Fibroblast of lung (primary cell): ENCODE results near the gene ACCS. TPM values are rescaled to one million over a fixed set of nuclear protein-coding genes. Genes with fewer than 3 reads are reported as not detected.

Experiments used
- DNase-seq, 2 donors: peaks; one replicate each; pipeline versions ENCODE4 v3.0.0 to v3.0.0-alpha.2; 2010; ENCODE audit warnings: low read depth in 2 of 2
- H2AFZ ChIP-seq: 2 replicates; pipeline ENCODE4 v1.5.1; 2012; ENCODE audit warnings: low read length, control low read depth, inconsistent platforms
- H3K27ac ChIP-seq: 2 replicates; pipeline ENCODE4 v1.5.1; 2011; ENCODE audit warnings: low read length, control low read depth; ENCODE audit not compliant: insufficient read depth
- H3K27me3 ChIP-seq: 2 replicates; pipeline ENCODE4 v1.5.1; 2011; ENCODE audit warnings: mild to moderate bottlenecking, low read length; ENCODE audit not compliant: control insufficient read depth, insufficient read depth
- H3K36me3 ChIP-seq: 2 replicates; pipeline ENCODE4 v1.5.1; 2011; ENCODE audit warnings: low read length; ENCODE audit not compliant: control insufficient read depth, insufficient read depth
- H3K4me1 ChIP-seq: 2 replicates; pipeline ENCODE4 v1.5.1; 2011; ENCODE audit warnings: low read length; ENCODE audit not compliant: control insufficient read depth, insufficient read depth; ENCODE audit errors: extremely low read depth
- H3K4me2 ChIP-seq: 2 replicates; pipeline ENCODE4 v1.5.1; 2011; ENCODE audit warnings: low read length, control low read depth; ENCODE audit not compliant: insufficient read depth; ENCODE audit errors: extremely low read depth
- H3K4me3 ChIP-seq, 4 experiments: fragments of 200-600 bp in 1 of 4; sonication (generic) in 1 of 4; replicated peaks in 1 of 4; 2 replicates each; pipeline ENCODE4 v1.5.1; 2011 to 2016; ENCODE audit warnings: low read length in 4 of 4, low read depth in 3 of 4, mild to moderate bottlenecking in 3 of 4, control low read depth in 2 of 4, inconsistent platforms in 1 of 4, mixed read lengths in 1 of 4; ENCODE audit not compliant: insufficient read depth in 1 of 4; ENCODE audit errors: control extremely low read depth in 1 of 4
- H3K79me2 ChIP-seq: 2 replicates; pipeline ENCODE4 v1.5.1; 2012; ENCODE audit warnings: mild to moderate bottlenecking, low read length, inconsistent platforms; ENCODE audit not compliant: control insufficient read depth, insufficient read depth
- H3K9ac ChIP-seq: 2 replicates; pipeline ENCODE4 v1.5.1; 2011; ENCODE audit warnings: mild to moderate bottlenecking, low read length, control low read depth; ENCODE audit not compliant: insufficient read depth
- H3K9me3 ChIP-seq: 2 replicates; pipeline ENCODE4 v1.5.1; 2012; ENCODE audit warnings: low read depth, low read length; ENCODE audit not compliant: control insufficient read depth, insufficient read depth
- H4K20me1 ChIP-seq: 2 replicates; pipeline ENCODE4 v1.5.1; 2011; ENCODE audit warnings: low read length; ENCODE audit not compliant: control insufficient read depth, insufficient read depth; ENCODE audit errors: extremely low read depth
- EZH2 ChIP-seq: IDR thresholded peaks from 2 replicates; pipeline ENCODE4 v1.5.1; 2012; ENCODE audit warnings: low read length, control low read depth, mild to moderate bottlenecking; ENCODE audit errors: missing control alignments
- polyA plus RNA-seq, 2 donors: library from polyadenylated mRNA; depleted of rRNA in 1 of 2; stranded (reverse) in 1 of 2; unstranded in 1 of 2; fragments of >200 nt; gene quantifications; 2 replicates each; pipeline ENCODE4 v1.2.1, GENCODE V29; 2011 to 2012; ENCODE audit warnings: missing spikeins in 1 of 2
- total RNA-seq: library from RNA; depleted of rRNA; stranded (reverse); fragments of >200 nt; gene quantifications from 2 replicates; pipeline ENCODE4 v1.2.1, GENCODE V29; 2014
- TF ChIP-seq, protein P1 (sequence below), 2 donors: IDR thresholded peaks in 1 of 2; conservative IDR thresholded peaks in 1 of 2; 1 replicate in 1 of 2; 2 replicates in 1 of 2; pipeline ENCODE4 v1.5.1; 2011 to 2012; ENCODE audit warnings: low read length in 2 of 2, control low read depth in 1 of 2, inconsistent platforms in 1 of 2, low read depth in 1 of 2, mild to moderate bottlenecking in 1 of 2

ACCS gene
- total and polyA plus RNA-seq, 2 donors (not counting 1 experiment from before 2014, with no cell fraction given) = 13.7 to 14.2 TPM

DNA sequence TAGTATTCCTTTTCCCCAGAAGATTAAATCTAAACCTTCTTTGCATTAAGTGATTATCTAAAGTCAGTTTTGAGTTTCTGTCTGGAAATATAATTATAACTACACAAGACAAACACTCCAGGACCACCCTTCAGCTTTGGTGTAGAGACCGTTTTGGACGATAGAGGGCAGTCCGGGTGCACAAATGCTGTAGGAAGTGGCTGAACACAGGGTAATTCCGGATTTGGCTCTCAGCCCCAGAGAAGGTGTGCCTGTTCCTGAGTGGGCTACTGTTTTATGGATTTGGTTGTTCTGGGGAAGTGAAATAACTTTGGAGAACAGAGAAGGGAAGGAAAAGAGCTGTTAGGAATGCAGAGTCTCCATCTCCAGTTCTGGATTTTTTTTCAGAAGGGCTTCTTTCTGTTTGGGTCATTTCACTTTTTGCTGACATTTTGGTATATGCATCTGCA, 44.2 kb downstream of the ACCS start:
- no peaks in the 10 kb centered on the region for H3K79me2 ChIP-seq
- H3K9me3 ChIP-seq = no peaks in the 10 kb centered on the region
- no peak overlapping the region for H3K27ac ChIP-seq
- H3K36me3 ChIP-seq = peaks cover 2% of the 10 kb centered on the region
- H3K4me3 ChIP-seq = no peak overlapping the region
- H3K4me1 ChIP-seq = no peaks in the 10 kb centered on the region
- TF ChIP-seq EZH2 = no peak
- TF ChIP-seq, protein P1, sequence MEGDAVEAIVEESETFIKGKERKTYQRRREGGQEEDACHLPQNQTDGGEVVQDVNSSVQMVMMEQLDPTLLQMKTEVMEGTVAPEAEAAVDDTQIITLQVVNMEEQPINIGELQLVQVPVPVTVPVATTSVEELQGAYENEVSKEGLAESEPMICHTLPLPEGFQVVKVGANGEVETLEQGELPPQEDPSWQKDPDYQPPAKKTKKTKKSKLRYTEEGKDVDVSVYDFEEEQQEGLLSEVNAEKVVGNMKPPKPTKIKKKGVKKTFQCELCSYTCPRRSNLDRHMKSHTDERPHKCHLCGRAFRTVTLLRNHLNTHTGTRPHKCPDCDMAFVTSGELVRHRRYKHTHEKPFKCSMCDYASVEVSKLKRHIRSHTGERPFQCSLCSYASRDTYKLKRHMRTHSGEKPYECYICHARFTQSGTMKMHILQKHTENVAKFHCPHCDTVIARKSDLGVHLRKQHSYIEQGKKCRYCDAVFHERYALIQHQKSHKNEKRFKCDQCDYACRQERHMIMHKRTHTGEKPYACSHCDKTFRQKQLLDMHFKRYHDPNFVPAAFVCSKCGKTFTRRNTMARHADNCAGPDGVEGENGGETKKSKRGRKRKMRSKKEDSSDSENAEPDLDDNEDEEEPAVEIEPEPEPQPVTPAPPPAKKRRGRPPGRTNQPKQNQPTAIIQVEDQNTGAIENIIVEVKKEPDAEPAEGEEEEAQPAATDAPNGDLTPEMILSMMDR (conservative IDR thresholded peaks at IDR 0.05 in 1 of 2, IDR thresholded peaks at IDR 0.05 in 1 of 2; ENCODE audit: low read depth in 1 of 2, low read length in 2 of 2) = peak; percentile 72 to 91
- H2AFZ ChIP-seq = no peak overlapping the region
- H3K9ac ChIP-seq = no peak overlapping the region
- no peaks in the 10 kb centered on the region for H3K27me3 ChIP-seq
- no peak overlapping the region for H3K4me2 ChIP-seq
- peak; percentile 30 to 47 for DNase-seq
- no peaks in the 10 kb centered on the region for H4K20me1 ChIP-seq

DNA sequence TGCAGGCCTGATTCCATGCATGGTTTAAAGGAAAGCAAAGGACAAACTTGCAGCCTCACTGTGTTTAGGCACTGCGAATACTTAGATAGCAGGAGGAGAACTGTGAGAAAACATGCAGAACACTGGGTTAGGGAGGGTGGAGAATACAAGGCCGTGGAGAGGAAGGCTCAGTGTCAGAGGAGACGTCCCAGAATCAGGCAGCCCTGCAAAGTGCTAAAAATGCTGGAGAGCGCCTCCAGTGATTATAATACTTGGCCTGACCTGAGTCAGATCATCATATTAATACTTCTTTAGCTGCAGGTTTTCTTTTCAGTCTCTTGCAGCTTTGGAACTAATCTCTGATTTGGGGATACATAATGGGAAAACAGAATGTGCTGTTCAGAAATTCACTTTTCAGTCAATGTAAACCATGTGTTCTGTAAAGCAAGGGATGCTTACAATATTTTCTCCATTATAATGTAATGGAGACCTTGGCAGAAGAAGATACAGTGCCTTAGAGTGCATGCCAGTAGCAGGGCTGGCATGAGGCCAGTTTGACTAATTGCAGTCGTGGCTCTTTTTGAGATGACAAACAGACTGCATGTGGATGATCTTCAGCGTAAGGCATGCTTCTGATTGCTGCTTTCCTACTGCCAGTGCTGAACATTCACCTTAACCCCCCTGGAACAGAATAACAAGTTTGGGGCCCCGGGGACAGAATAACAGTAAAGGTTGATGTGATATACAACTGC, 46.2 kb downstream of the ACCS start:
- no peak overlapping the region for H3K9ac ChIP-seq
- H2AFZ ChIP-seq = no peak overlapping the region
- H3K79me2 ChIP-seq = no peaks in the 10 kb centered on the region
- no peak overlapping the region for H3K4me2 ChIP-seq
- H3K9me3 ChIP-seq = no peaks in the 10 kb centered on the region
- no peak overlapping the region for H3K27ac ChIP-seq
- H3K4me3 ChIP-seq = no peak overlapping the region
- H3K36me3 ChIP-seq = peaks cover 2% of the 10 kb centered on the region
- DNase-seq = peak; percentile 58 to 70
- H3K27me3 ChIP-seq = no peaks in the 10 kb centered on the region
- TF ChIP-seq, protein P1 (conservative IDR thresholded peaks at IDR 0.05 in 1 of 2, IDR thresholded peaks at IDR 0.05 in 1 of 2; ENCODE audit: low read depth in 1 of 2, low read length in 2 of 2) = no peak
- no peak for TF ChIP-seq EZH2
- no peaks in the 10 kb centered on the region for H4K20me1 ChIP-seq
- H3K4me1 ChIP-seq = no peaks in the 10 kb centered on the region

DNA sequence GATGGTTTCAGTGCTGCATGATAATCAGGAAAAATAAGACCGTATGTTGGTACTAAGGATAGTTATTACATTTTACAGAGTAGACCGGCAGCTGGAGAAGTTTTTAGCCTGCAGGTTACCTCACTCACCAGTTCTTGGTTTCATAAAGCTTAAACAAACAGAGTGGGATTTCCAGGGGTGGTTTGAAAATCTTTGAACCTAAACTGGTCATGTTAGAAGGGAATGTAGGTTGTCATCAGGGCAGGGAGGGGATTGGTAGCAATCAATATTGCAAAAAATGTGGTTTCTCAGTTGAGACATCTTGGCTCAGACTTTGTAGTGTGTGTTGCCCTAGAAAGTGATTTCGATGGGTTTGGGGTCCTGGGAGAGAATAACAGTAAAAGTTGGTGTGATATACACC, 46.9 kb downstream of the ACCS start:
- no peaks in the 10 kb centered on the region for H3K27me3 ChIP-seq
- H3K9me3 ChIP-seq = no peaks in the 10 kb centered on the region
- no peak overlapping the region for H3K9ac ChIP-seq
- no peak for TF ChIP-seq EZH2
- TF ChIP-seq, protein P1 (conservative IDR thresholded peaks at IDR 0.05 in 1 of 2, IDR thresholded peaks at IDR 0.05 in 1 of 2; ENCODE audit: low read depth in 1 of 2, low read length in 2 of 2) = no peak
- DNase-seq = no peak
- H3K4me3 ChIP-seq = no peak overlapping the region
- H3K79me2 ChIP-seq = no peaks in the 10 kb centered on the region
- H3K4me1 ChIP-seq = no peaks in the 10 kb centered on the region
- H3K27ac ChIP-seq = no peak overlapping the region
- H3K36me3 ChIP-seq = peaks cover 3% of the 10 kb centered on the region
- H3K4me2 ChIP-seq = no peak overlapping the region
- H4K20me1 ChIP-seq = no peaks in the 10 kb centered on the region
- no peak overlapping the region for H2AFZ ChIP-seq
